Measurements from ENCODE around the gene ZNF782.
"Not testable (repeated sequence)": the region's sequence is repeated elsewhere in the genome, so short reads cannot be mapped to it uniquely, and the experiment has no call there.

Gene ZNF782

DNA sequence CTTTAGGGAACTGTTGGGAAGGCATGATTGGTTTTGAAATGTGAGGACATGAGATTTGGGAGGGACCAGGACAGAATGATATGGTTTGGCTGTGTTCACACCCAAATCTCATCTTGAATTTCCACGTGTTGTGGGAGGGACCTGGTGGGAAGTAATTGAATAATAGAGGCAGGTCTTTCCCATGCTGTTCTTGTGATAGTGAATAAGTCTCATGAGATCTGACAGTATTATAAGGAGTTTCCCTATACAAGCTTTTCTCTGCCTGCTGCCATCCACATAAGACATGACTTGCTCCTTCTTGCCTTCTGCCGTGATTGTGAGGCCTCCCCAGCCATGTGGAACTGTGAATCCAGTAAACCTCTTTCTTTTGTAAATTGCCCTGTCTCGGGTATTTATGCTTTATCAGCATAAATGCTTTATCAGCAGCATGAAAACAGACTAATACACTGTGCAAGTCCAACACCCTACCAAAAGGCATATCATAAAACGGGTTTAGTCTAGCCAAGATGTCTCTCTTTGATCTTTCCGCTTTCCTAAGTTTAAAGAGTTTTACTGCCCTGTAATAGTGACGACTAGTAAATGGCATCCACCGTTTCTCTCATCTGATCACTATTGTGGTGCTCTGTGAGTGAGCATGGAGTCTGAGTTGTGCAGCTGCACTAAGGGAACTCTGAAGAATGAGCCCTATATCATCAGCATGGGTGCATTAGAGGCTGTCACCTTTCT lies 12.9 kb upstream of the ZNF782 start:
- no peak overlapping the region for H3K4me3 ChIP-seq (ENCODE audit: low read length)
- no peak for DNase-seq (ENCODE audit: low read depth)
- TF ChIP-seq, protein P1, sequence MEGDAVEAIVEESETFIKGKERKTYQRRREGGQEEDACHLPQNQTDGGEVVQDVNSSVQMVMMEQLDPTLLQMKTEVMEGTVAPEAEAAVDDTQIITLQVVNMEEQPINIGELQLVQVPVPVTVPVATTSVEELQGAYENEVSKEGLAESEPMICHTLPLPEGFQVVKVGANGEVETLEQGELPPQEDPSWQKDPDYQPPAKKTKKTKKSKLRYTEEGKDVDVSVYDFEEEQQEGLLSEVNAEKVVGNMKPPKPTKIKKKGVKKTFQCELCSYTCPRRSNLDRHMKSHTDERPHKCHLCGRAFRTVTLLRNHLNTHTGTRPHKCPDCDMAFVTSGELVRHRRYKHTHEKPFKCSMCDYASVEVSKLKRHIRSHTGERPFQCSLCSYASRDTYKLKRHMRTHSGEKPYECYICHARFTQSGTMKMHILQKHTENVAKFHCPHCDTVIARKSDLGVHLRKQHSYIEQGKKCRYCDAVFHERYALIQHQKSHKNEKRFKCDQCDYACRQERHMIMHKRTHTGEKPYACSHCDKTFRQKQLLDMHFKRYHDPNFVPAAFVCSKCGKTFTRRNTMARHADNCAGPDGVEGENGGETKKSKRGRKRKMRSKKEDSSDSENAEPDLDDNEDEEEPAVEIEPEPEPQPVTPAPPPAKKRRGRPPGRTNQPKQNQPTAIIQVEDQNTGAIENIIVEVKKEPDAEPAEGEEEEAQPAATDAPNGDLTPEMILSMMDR (IDR thresholded peaks at IDR 0.05; ENCODE audit: insufficient read depth, low read depth, low read length, missing control alignments): no peak

DNA sequence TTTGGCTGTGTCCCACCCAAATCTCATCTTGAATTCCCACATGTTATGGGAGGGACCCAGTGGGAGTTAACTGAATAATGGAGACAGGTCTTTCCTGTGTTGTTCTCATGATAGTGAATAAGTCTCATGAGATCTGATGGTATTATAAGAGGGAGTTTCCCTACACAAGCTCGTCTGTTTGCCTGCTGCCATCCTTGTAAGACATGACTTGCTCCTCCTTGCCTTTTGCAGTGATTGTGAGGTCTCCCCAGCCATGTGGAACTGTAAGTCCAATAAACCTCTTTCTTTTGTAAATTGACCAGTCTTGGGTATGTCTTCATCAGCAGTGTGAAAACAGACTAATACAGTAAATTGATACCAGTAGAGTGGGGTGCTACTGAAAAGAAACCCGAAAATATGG lies 10.9 kb upstream of the ZNF782 start:
- H3K4me3 ChIP-seq (ENCODE audit: low read length); DNase-seq (ENCODE audit: low read depth): not testable (repeated sequence)

DNA sequence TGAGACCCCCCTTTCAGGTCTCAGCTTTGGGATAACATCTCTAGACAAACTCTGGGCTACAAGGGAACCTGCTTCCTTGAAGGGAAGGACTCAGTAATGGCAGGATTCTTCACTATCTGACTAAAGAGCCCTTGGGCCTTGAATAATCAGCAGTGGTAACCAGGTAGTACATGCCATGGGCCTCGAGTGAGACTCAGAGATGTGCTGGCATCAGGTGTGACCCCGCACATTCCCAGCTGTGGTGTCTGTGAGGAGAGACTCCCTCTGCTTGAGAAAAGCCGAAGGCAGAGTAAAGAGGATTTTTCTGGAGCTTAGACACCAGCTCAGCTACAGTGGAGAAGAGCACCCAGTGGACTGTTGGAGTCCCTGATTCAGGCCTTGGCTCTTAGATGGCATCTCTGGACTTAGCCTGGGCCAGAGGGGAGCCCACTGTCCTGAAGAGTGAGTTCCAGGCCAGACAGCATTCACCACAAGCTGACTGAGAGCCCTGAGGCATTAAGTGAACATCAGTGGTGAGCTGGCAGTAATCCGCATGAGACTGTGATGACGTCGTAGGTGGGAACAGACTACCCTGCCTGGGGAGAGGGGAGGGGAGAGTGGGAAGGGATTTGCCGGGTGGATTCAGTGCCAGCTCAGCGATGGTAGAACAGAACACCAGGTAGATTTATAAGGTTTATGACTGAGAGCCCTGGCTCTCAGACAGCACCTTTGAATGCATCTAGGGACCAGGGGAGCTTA lies 5.3 kb upstream of the ZNF782 start:
- TF ChIP-seq, protein P1 (IDR thresholded peaks at IDR 0.05; ENCODE audit: insufficient read depth, low read depth, low read length, missing control alignments): no peak
- no peak overlapping the region for H3K4me3 ChIP-seq (ENCODE audit: low read length)
- peak; percentile 98 for DNase-seq (ENCODE audit: low read depth)

DNA sequence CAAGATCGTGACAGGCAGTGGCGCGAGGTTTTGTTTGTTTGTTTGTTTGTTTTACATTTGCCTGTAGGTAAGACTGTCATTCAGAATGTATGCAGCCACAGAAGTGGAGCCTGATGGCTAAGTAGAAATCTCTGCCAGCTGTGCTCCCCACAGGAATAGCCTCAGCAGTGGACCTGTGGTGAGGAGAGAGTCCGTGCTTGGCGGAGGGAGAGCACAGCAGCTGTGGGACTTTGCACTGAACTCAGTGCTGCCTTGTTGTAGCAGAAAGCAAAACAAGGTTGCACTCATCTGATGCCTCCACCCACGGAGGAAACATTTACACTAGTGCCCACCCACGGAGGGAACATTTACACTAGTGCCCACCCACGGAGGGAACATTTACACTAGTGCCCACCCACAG lies 4.4 kb upstream of the ZNF782 start:
- H3K4me3 ChIP-seq (ENCODE audit: low read length): no peak overlapping the region
- TF ChIP-seq, protein P1 (IDR thresholded peaks at IDR 0.05; ENCODE audit: insufficient read depth, low read depth, low read length, missing control alignments): no peak
- peak; percentile 13 for DNase-seq (ENCODE audit: low read depth)

DNA sequence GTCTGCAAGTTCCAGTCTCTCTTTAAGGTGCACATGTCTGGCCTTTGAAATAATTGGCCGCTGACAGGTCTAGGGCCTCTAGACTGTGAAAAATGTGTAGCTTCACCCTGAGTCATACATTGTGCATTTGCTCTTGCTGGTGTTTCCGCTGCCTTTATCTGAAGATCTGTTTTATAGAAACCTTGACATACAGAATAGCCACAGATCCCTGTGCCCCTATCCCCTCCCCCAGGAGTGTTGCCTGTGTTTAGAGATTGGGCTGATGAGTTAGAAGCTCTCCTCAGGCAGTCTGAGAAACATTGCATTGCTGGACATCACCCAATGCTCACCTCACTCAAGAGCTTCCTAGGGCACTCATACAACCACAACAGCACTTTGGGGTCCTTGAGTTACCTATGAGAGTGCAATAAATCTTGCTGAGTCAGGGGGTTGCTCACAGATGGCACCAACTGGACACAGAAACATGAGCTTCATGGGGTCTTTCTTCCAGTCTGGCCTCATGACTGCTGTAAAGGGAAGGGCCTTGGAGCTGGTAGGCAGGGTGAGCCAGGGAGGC lies 3.8 kb upstream of the ZNF782 start:
- TF ChIP-seq, protein P1 (IDR thresholded peaks at IDR 0.05; ENCODE audit: insufficient read depth, low read depth, low read length, missing control alignments): no peak

DNA sequence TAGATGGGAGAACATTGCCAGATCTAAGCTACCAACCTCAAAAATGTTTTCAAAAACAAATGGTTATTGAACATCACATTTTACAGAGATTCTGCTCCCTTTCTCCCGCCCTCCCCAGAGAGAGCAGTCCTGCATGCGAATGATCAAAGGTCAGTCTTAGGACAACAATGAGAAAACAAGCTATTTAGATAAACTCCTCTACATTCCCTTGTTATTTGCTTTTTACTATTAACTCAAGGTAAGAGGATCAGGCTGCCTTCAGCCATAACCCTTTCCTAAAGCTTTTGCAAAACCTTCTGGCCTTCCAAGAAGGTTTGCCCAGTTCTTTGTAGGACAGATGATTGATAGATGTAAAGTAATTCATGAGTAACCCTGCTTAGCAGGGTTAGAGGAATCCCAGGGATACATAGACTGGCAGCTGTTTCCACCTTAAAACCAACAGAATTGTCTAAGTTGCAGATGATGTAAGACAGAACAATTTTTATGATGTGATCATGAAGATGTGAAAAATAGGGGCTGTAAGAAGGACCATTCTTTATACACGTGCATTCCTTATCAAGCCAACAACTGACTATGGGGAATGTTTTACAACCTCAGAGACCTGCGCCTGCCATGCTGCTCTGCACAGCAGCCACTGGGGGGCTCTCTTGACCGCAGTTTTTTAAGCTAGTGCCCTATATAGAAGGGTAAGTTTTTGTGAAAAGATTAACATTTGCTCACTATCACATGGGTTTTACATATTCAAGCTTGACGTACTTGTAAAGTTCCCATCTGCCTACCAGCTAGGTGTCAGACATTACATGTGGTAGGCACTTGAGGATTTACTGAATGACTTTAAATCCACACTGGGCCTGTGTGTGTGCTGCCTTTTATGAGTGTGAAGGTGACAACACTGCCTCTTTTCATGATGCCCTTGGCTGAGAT lies 2.3 kb upstream of the ZNF782 start:
- TF ChIP-seq, protein P1 (IDR thresholded peaks at IDR 0.05; ENCODE audit: insufficient read depth, low read depth, low read length, missing control alignments): peak; percentile 95
- peak; percentile 77 for DNase-seq (ENCODE audit: low read depth)
- H3K4me3 ChIP-seq (ENCODE audit: low read length): no peak overlapping the region

More for the DNA sequence above, 3.8 kb upstream of the ZNF782 start:
- no peak overlapping the region for H3K4me3 ChIP-seq (ENCODE audit: low read length)
- DNase-seq (ENCODE audit: low read depth): peak; percentile 76

All from epithelial cell of esophagus (primary cell).